Activated CD8-positive, alpha-beta T cell treated with anti-CD3 and anti-CD28 coated beads for 36 hours (primary cell): ENCODE results near the gene PDE6A. TPM values are rescaled to one million over a fixed set of nuclear protein-coding genes. Genes with fewer than 3 reads are reported as not detected.

Experiments used
- ATAC-seq: fragments of 200-7000 bp; cut with Tn5 transposase; one replicate; pipeline ENCODE4 v1.10.0; 2021; ENCODE audit warnings: mild to moderate bottlenecking, moderate library complexity
- CTCF ChIA-PET: fragments of 350-600 bp; sonication (Branson Sonifier 250); formaldehyde crosslinking; loops from one replicate; lab custom pipeline; 2021; ENCODE audit warnings: antibody characterized with exemption; lab: Charles Lee
- POLR2A ChIA-PET: fragments of 350-600 bp; sonication (Branson Sonifier 250); formaldehyde crosslinking; loops from one replicate; lab custom pipeline; 2021; ENCODE audit warnings: antibody characterized with exemption; lab: Charles Lee
- DNase-seq: peaks from one replicate; pipeline ENCODE4 v3.0.0-alpha.2; 2020
- H3K27ac Mint-ChIP-seq: one replicate; pipeline ENCODE4 v1.8.0; 2021; ENCODE audit warnings: mild to moderate bottlenecking, mixed read lengths
- H3K27me3 Mint-ChIP-seq: one replicate; pipeline ENCODE4 v1.8.0; 2021; ENCODE audit warnings: mixed read lengths
- H3K36me3 Mint-ChIP-seq: one replicate; pipeline ENCODE4 v1.8.0; 2021; ENCODE audit warnings: low read depth, mixed read lengths
- H3K4me1 Mint-ChIP-seq: one replicate; pipeline ENCODE4 v1.8.0; 2021; ENCODE audit warnings: low read depth, mixed read lengths
- H3K4me3 Mint-ChIP-seq: one replicate; pipeline ENCODE4 v1.8.0; 2021; ENCODE audit warnings: mild to moderate bottlenecking, moderate library complexity, mixed read lengths
- H3K9me3 Mint-ChIP-seq: one replicate; pipeline ENCODE4 v1.8.0; 2021; ENCODE audit warnings: mixed read lengths
- CTCF ChIP-seq: fragments of 200-600 bp; IDR thresholded peaks from one replicate; pipeline ENCODE4 v1.8.0; 2022; ENCODE audit warnings: antibody characterized with exemption, mild to moderate bottlenecking
- intact Hi-C: fragments of 100-400 bp; cut with micrococcal nuclease; formaldehyde crosslinking; loops from one replicate; pipeline ENCODE4 v1.10.0; 2022
- total RNA-seq, 2 experiments: library from RNA; stranded (reverse); gene quantifications; one replicate each; pipeline ENCODE4 v1.2.3, GENCODE V29; 2021

The PDE6A gene
- total RNA-seq, 2 experiments from 2014 or later: not detected

- ChIA-PET POLR2A (interaction anchor here (0.5 kb wide), 1 partner anchor 15 kb away, joined by 3 read pairs; no protein-coding TSS in a partner anchor), CTCF (interaction anchor here (1.0 to 2.1 kb wide), 5 partner anchors 9 to 149 kb away, joined by 3 to 18 read pairs (median 3); partner anchors contain the start of gene TIGD6)
- Mint-ChIP-seq H3K4me1 (no peaks in the 10 kb centered on the region), H3K9me3 (no peaks in the 10 kb centered on the region), H3K36me3 (peaks cover 11% of the 10 kb centered on the region), H3K27ac (no peak overlapping the region), H3K27me3 (no peaks in the 10 kb centered on the region), H3K4me3 (no peak overlapping the region)
- intact Hi-C loops: no loop called here
- ATAC-seq (no peak), DNase-seq (no peak)
- TF ChIP-seq CTCF: no peak
Observed at GRCh38 chr5:149982505-149982904, 37.9 kb upstream of the PDE6A start.

- Mint-ChIP-seq H3K27ac (no peak overlapping the region), H3K9me3 (no peaks in the 10 kb centered on the region)
Observed at GRCh38 chr5:149981206-149981605, 36.6 kb upstream of the PDE6A start.

GRCh38 chr5:149979896-149980295 lies 35.3 kb upstream of the PDE6A start:
- POLR2A ChIA-PET: no interaction called here
- Mint-ChIP-seq H3K27ac (no peak overlapping the region), H3K36me3 (peaks cover 14% of the 10 kb centered on the region), H3K9me3 (no peaks in the 10 kb centered on the region), H3K27me3 (no peaks in the 10 kb centered on the region), H3K4me1 (peaks cover 4% of the 10 kb centered on the region), H3K4me3 (no peak overlapping the region)
- CTCF ChIA-PET: interaction anchor here (1.0 to 3.0 kb wide), 4 partner anchors 11 to 146 kb away, joined by 3 to 18 read pairs (median 6); no protein-coding TSS in a partner anchor
- intact Hi-C loops: no loop called here
- no peak for ATAC-seq
- DNase-seq: no peak
- TF ChIP-seq CTCF: no peak

More at GRCh38 chr5:149981206-149981605, 36.6 kb upstream of the PDE6A start:
- Mint-ChIP-seq H3K4me1 (no peaks in the 10 kb centered on the region), H3K4me3 (no peak overlapping the region), H3K36me3 (peaks cover 12% of the 10 kb centered on the region), H3K27me3 (no peaks in the 10 kb centered on the region)
- ChIA-PET CTCF (interaction anchor here (1.4 to 2.6 kb wide), 2 partner anchors 10 to 128 kb away, joined by 3 to 18 read pairs; no protein-coding TSS in a partner anchor), POLR2A (interaction anchor here (0.7 kb wide), 1 partner anchor 19 kb away, joined by 3 read pairs; the partner anchor contains the start of gene TIGD6)
- intact Hi-C loops: no loop called here
- no peak for TF ChIP-seq CTCF
- no peak for DNase-seq
- no peak for ATAC-seq

GRCh38 chr5:149975409-149975808 lies 30.8 kb upstream of the PDE6A start:
- no peak overlapping the region for H3K27ac Mint-ChIP-seq
- peaks cover 8% of the 10 kb centered on the region for H3K4me1 Mint-ChIP-seq
- ChIA-PET POLR2A (interaction anchor here (0.7 kb wide), 1 partner anchor 1443 kb away, joined by 3 read pairs; no protein-coding TSS in a partner anchor), CTCF (interaction anchor here (1.0 to 2.8 kb wide), 4 partner anchors 15 to 141 kb away, joined by 3 to 10 read pairs (median 6); no protein-coding TSS in a partner anchor)
- no peak for DNase-seq
- ATAC-seq: no peak
- TF ChIP-seq CTCF: no peak
- peaks cover 13% of the 10 kb centered on the region for H3K36me3 Mint-ChIP-seq
- intact Hi-C loops: no loop called here
- H3K4me3 Mint-ChIP-seq: no peak overlapping the region
- H3K27me3 Mint-ChIP-seq: no peaks in the 10 kb centered on the region
- no peaks in the 10 kb centered on the region for H3K9me3 Mint-ChIP-seq

- no peak for TF ChIP-seq CTCF
- no peaks in the 10 kb centered on the region for H3K36me3 Mint-ChIP-seq
- no peak overlapping the region for H3K27ac Mint-ChIP-seq
- no peak overlapping the region for H3K4me3 Mint-ChIP-seq
- peaks cover 7% of the 10 kb centered on the region for H3K4me1 Mint-ChIP-seq
- ChIA-PET CTCF (interaction anchor here (3.1 to 4.2 kb wide), 2 partner anchors 9 to 22 kb away, joined by 12 to 34 read pairs; partner anchors contain the start of gene SLC26A2), POLR2A (interaction anchor here (1.1 kb wide), 1 partner anchor 9 kb away, joined by 4 read pairs; the partner anchor contains the start of gene SLC26A2)
- ATAC-seq: no peak
- no peaks in the 10 kb centered on the region for H3K27me3 Mint-ChIP-seq
- no peak for DNase-seq
- intact Hi-C loops: loop anchor here (10.0 kb wide), 1 partner anchor 335 kb away; no protein-coding TSS in a partner anchor
- no peaks in the 10 kb centered on the region for H3K9me3 Mint-ChIP-seq
Observed at GRCh38 chr5:149969181-149969930, 24.8 kb upstream of the PDE6A start.
